Mesenchymal stem cell (in vitro differentiated cells and primary cell): ENCODE data around the gene RASAL2.

Source experiments
- DNase-seq: peaks from one replicate; pipeline ENCODE4 v3.0.0-alpha.2; 2013
- H2AFZ ChIP-seq: one replicate; pipeline ENCODE4 v1.6.1; 2013; ENCODE audit warnings: low read depth, mild to moderate bottlenecking, control low read depth, inconsistent platforms, low read length, moderate library complexity
- H2AK5ac ChIP-seq: 2 replicates; pipeline ENCODE4 v1.6.1; 2013; ENCODE audit warnings: low read length, moderate library complexity, mild to moderate bottlenecking, inconsistent platforms; ENCODE audit not compliant: severe bottlenecking
- H2BK120ac ChIP-seq: one replicate; pipeline ENCODE4 v1.6.1; 2013; ENCODE audit warnings: low read depth, mild to moderate bottlenecking, inconsistent platforms, low read length, moderate library complexity
- H2BK12ac ChIP-seq, 2 experiments: one replicate each; pipeline ENCODE4 v1.6.1; 2013; ENCODE audit warnings: inconsistent platforms in 2 of 2, low read length in 2 of 2, mild to moderate bottlenecking in 2 of 2, moderate library complexity in 2 of 2, control low read depth in 1 of 2
- H2BK15ac ChIP-seq: one replicate; pipeline ENCODE4 v1.6.1; 2013; ENCODE audit warnings: mild to moderate bottlenecking, low read depth, inconsistent platforms; ENCODE audit not compliant: poor library complexity, severe bottlenecking
- H2BK5ac ChIP-seq: 2 replicates; pipeline ENCODE4 v1.6.1; 2013; ENCODE audit warnings: low read depth, mild to moderate bottlenecking, low read length, control low read depth, inconsistent platforms; ENCODE audit not compliant: poor library complexity, severe bottlenecking
- H3K14ac ChIP-seq, 2 experiments: one replicate each; pipeline ENCODE4 v1.6.1; 2013; ENCODE audit warnings: inconsistent platforms in 2 of 2, low read length in 2 of 2, control low read depth in 1 of 2, mild to moderate bottlenecking in 1 of 2, moderate library complexity in 1 of 2
- H3K18ac ChIP-seq, 2 experiments: one replicate each; pipeline ENCODE4 v1.6.1; 2013; ENCODE audit warnings: inconsistent platforms in 2 of 2, low read length in 2 of 2, control low read depth in 1 of 2, low read depth in 1 of 2, mild to moderate bottlenecking in 1 of 2
- H3K23ac ChIP-seq, 2 experiments: one replicate each; pipeline ENCODE4 v1.6.1; 2013; ENCODE audit warnings: inconsistent platforms in 2 of 2, low read length in 2 of 2, mild to moderate bottlenecking in 2 of 2, moderate library complexity in 2 of 2, control low read depth in 1 of 2
- H3K27ac ChIP-seq: 2 replicates; pipeline ENCODE4 v1.5.1; 2013; ENCODE audit warnings: mild to moderate bottlenecking, moderate library complexity, low read length, control low read depth, inconsistent platforms; ENCODE audit not compliant: poor library complexity, severe bottlenecking
- H3K27me3 ChIP-seq, 2 experiments: 2 replicates each; pipeline versions ENCODE4 v1.6.1 to v1.7.0; 2013; ENCODE audit warnings: low read length in 2 of 2, mild to moderate bottlenecking in 2 of 2, moderate library complexity in 2 of 2, control low read depth in 1 of 2, inconsistent platforms in 1 of 2; ENCODE audit not compliant: control insufficient read depth in 1 of 2, insufficient read depth in 1 of 2
- H3K36me3 ChIP-seq, 2 experiments: 2 replicates each; pipeline versions ENCODE4 v1.6.1 to v1.7.0; 2013; ENCODE audit warnings: low read length in 2 of 2, control low read depth in 1 of 2, inconsistent platforms in 1 of 2, low read depth in 1 of 2, mild to moderate bottlenecking in 1 of 2; ENCODE audit not compliant: insufficient read depth in 2 of 2, control insufficient read depth in 1 of 2
- H3K4ac ChIP-seq, 2 experiments: one replicate each; pipeline ENCODE4 v1.6.1; 2013; ENCODE audit warnings: inconsistent platforms in 2 of 2, low read length in 2 of 2, mild to moderate bottlenecking in 2 of 2, moderate library complexity in 2 of 2, control low read depth in 1 of 2, low read depth in 1 of 2
- H3K4me1 ChIP-seq: 2 replicates; pipeline ENCODE4 v1.6.1; 2013; ENCODE audit warnings: low read depth, low read length, control low read depth; ENCODE audit not compliant: control insufficient read depth, insufficient read depth
- H3K4me2 ChIP-seq: 2 replicates; pipeline ENCODE4 v1.6.1; 2013; ENCODE audit warnings: low read length, mild to moderate bottlenecking, inconsistent platforms; ENCODE audit not compliant: poor library complexity, severe bottlenecking
- H3K4me3 ChIP-seq, 2 experiments: 2 replicates each; pipeline versions ENCODE4 v1.5.1 to v1.7.0; 2013; ENCODE audit warnings: low read length in 2 of 2, mild to moderate bottlenecking in 2 of 2, control low read depth in 1 of 2, low read depth in 1 of 2; ENCODE audit not compliant: insufficient read depth in 1 of 2
- H3K79me1 ChIP-seq: replicated peaks from 2 replicates; pipeline ENCODE4 v1.6.1; 2013; ENCODE audit warnings: mild to moderate bottlenecking, control low read depth, low read length, inconsistent platforms; ENCODE audit not compliant: poor library complexity, severe bottlenecking
- H3K9ac ChIP-seq: 2 replicates; pipeline ENCODE4 v1.7.0; 2013; ENCODE audit warnings: mild to moderate bottlenecking, low read length, moderate library complexity
- H3K9me3 ChIP-seq: 2 replicates; pipeline ENCODE4 v1.7.0; 2013; ENCODE audit warnings: mild to moderate bottlenecking, low read length; ENCODE audit not compliant: control insufficient read depth
- H4K8ac ChIP-seq: one replicate; pipeline ENCODE4 v1.6.1; 2013; ENCODE audit warnings: inconsistent platforms, mild to moderate bottlenecking, low read length, moderate library complexity
- H4K91ac ChIP-seq: one replicate; pipeline ENCODE4 v1.6.1; 2013; ENCODE audit warnings: mild to moderate bottlenecking, low read length, inconsistent platforms
- WGBS: methylation state at CpG from one replicate; pipeline ENCODE4 v1.1.7; 2013; ENCODE audit warnings: mixed read lengths; 5-methylcytosine and 5-hydroxymethylcytosine counted together

The RASAL2 gene

DNA sequence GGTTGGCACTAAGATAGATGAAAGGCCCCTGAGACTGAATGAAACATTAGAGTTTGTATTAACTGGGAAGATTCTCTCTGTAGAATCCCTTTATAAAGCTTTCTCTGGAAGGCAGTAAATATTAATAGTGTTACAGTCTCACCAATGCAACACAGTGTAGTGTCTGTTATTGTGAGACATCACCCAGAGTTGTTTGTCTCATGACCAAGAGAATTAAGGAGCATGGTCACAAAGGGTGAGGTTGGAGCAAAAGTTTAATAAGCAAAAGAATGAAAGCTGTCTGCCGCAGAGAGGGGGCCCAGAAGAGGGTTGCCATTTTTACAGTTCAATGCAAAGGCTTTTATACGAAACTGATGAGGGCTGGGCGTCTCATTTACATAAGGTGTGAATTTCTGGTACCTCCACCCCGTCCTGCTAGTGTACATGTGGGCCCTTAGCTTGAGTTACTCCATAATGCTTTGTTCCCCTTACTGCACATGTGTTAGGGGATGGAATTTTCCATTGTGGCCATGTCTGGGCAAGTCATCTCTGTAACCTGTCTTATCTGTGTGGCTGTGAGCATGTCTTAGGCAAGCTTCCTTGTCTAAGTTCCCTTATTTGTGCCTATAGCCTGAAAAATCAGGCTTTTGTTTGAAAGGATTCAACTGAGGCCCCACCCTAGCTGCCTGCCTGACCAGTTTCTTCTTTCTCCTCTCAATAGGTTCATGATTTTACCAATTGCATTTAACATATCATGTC, 184.1 kb downstream of the RASAL2 start:
- peaks cover 8% of the 10 kb centered on the region for H3K79me1 ChIP-seq
- no peak overlapping the region for H2BK5ac ChIP-seq
- H3K4me3 ChIP-seq: no peak overlapping the region
- H2BK15ac ChIP-seq: no peak overlapping the region
- no peaks in the 10 kb centered on the region for H3K36me3 ChIP-seq
- no peak overlapping the region for H3K23ac ChIP-seq
- no peak overlapping the region for H2BK120ac ChIP-seq
- peak overlapping the region; percentile 3 for H4K91ac ChIP-seq
- peak overlapping the region; percentile 76 for H2AK5ac ChIP-seq
- H3K9me3 ChIP-seq: no peaks in the 10 kb centered on the region
- H3K9ac ChIP-seq: no peak overlapping the region
- H3K27me3 ChIP-seq: no peaks in the 10 kb centered on the region
- H3K27ac ChIP-seq: no peak overlapping the region
- no peak overlapping the region for H3K4me2 ChIP-seq
- WGBS: 92% methylated on average over 4 of the region's 4 CpGs
- H4K8ac ChIP-seq: peak overlapping the region; percentile 1
- DNase-seq: peak; percentile 25
- H3K4ac ChIP-seq: peak overlapping the region in 1 of 2 experiments; percentile 6
- no peak overlapping the region for H2AFZ ChIP-seq
- H3K14ac ChIP-seq: peak overlapping the region in 1 of 2 experiments; percentile 8
- H2BK12ac ChIP-seq: peak overlapping the region; percentile 12 to 94
- peak overlapping the region; percentile 9 to 54 for H3K18ac ChIP-seq
- H3K4me1 ChIP-seq: peaks cover 5% of the 10 kb centered on the region

DNA sequence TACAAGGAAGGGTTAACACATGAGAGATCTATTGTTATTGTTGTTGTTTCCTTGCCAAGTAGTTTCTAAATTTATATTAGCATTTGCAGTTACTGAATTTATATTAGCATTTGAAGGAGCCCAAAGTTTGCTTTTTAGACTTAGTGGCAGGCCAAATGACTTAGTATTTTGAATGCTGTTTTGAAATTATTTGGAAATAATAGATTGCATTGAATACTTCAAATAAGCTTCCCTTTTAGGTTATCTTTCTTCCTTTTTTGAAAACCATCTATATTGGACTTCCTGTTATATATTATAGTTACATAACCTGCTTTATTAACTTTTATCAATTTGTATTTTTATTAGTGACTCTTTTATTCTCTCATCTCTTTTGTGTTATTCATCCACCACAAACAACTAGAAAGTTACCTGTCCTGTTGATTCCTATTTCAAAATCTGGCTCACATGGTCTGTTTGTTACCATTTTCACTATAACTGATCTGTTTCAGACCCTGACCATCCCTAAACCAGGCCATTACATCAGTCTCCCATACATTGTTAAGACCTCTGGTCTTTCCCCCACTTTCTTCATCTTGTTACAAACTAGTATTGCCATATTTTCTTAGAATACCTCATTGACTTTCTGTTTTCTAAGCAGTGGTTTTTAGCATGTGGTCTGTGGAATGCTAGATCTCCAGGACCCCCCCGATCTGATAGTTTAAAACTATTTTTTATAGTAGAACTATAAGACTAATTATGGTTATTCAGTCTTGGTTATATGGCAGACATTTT, 185.2 kb downstream of the RASAL2 start:
- H3K9ac ChIP-seq: peak overlapping the region; percentile 5
- no CpG with 5 or more reads among the region's 1 CpG for WGBS
- H3K4me2 ChIP-seq: no peak overlapping the region
- peak overlapping the region; percentile 27 for H2AK5ac ChIP-seq
- no peak overlapping the region for H3K27ac ChIP-seq
- no peak overlapping the region for H3K4ac ChIP-seq
- no peaks in the 10 kb centered on the region for H3K9me3 ChIP-seq
- no peak overlapping the region for H4K8ac ChIP-seq
- peaks cover 0 to 6% of the 10 kb centered on the region in 2 experiments for H3K36me3 ChIP-seq
- H3K79me1 ChIP-seq: peaks cover 8% of the 10 kb centered on the region
- no peak overlapping the region for H2BK12ac ChIP-seq
- no peak overlapping the region for H2BK15ac ChIP-seq
- H3K4me3 ChIP-seq: no peak overlapping the region
- no peak overlapping the region for H2BK5ac ChIP-seq
- DNase-seq: no peak
- H4K91ac ChIP-seq: no peak overlapping the region
- H2BK120ac ChIP-seq: no peak overlapping the region
- H3K23ac ChIP-seq: no peak overlapping the region
- no peak overlapping the region for H2AFZ ChIP-seq
- no peak overlapping the region for H3K14ac ChIP-seq
- no peaks in the 10 kb centered on the region for H3K27me3 ChIP-seq
- H3K4me1 ChIP-seq: peaks cover 5% of the 10 kb centered on the region
- no peak overlapping the region for H3K18ac ChIP-seq

DNA sequence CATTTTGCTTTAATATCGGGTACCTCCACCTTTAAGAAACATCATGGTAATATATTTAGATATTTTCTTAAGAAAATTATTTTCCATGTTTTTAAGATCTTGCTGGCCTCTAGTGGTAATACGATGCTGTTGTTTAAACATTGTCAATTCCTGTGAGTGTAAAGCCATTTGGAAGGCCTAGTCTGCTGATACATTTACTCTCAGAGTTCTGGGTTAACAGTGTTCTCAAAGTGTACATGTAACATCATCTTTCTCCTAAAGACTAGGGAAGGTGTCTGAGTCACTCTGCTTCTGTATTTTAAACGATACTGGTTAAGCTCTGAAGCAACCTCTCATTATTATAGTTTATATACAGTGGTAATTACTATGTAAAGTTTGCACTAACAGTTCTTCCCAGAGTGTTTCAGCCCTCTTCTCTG, 189.1 kb downstream of the RASAL2 start:
- 8% methylated on average over 1 of the region's 3 CpGs for WGBS
- H3K4me2 ChIP-seq: no peak overlapping the region
- no peak overlapping the region for H2BK120ac ChIP-seq
- H3K4me3 ChIP-seq: no peak overlapping the region
- H3K14ac ChIP-seq: no peak overlapping the region
- no peak overlapping the region for H4K91ac ChIP-seq
- H3K4me1 ChIP-seq: no peaks in the 10 kb centered on the region
- H3K9me3 ChIP-seq: no peaks in the 10 kb centered on the region
- no peak overlapping the region for H3K4ac ChIP-seq
- H3K18ac ChIP-seq: no peak overlapping the region
- H3K79me1 ChIP-seq: peaks cover 7% of the 10 kb centered on the region
- H3K9ac ChIP-seq: peak overlapping the region; percentile 50
- no peak overlapping the region for H2BK15ac ChIP-seq
- no peaks in the 10 kb centered on the region for H3K27me3 ChIP-seq
- peak; percentile 80 for DNase-seq
- H2BK5ac ChIP-seq: no peak overlapping the region
- no peak overlapping the region for H2BK12ac ChIP-seq
- H2AFZ ChIP-seq: no peak overlapping the region
- H3K36me3 ChIP-seq: peaks cover 0 to 36% of the 10 kb centered on the region in 2 experiments
- no peak overlapping the region for H3K27ac ChIP-seq
- no peak overlapping the region for H4K8ac ChIP-seq
- H2AK5ac ChIP-seq: no peak overlapping the region
- H3K23ac ChIP-seq: no peak overlapping the region

DNA sequence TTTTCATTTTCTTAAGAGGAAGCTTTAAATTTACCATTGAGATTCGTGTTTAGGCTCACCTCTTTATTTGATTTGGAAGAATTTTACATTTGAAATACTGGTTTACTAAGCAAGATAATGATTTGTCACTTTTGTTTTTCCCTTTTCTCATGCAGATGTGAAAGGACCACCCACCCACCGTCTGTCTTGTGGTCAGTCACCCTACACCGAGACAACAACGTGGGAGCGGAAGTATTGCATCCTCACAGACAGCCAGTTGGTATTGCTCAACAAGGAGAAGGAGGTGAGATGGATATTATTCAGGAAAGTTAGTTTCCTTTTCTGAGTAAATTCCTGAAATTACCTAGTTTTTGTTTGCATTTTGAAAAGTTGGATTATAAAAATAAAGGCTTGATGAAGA, 189.5 kb downstream of the RASAL2 start:
- DNase-seq: peak; percentile 70
- H2BK15ac ChIP-seq: no peak overlapping the region
- H2AFZ ChIP-seq: no peak overlapping the region
- H2AK5ac ChIP-seq: no peak overlapping the region
- no peak overlapping the region for H3K4me3 ChIP-seq
- no peak overlapping the region for H3K4me2 ChIP-seq
- no peak overlapping the region for H4K8ac ChIP-seq
- WGBS: 59% methylated on average over 4 of the region's 5 CpGs
- no peak overlapping the region for H3K14ac ChIP-seq
- H2BK12ac ChIP-seq: no peak overlapping the region
- no peaks in the 10 kb centered on the region for H3K9me3 ChIP-seq
- no peak overlapping the region for H3K18ac ChIP-seq
- no peak overlapping the region for H2BK120ac ChIP-seq
- H2BK5ac ChIP-seq: no peak overlapping the region
- H3K9ac ChIP-seq: peak overlapping the region; percentile 50
- H3K79me1 ChIP-seq: peaks cover 4% of the 10 kb centered on the region
- H3K36me3 ChIP-seq: peaks cover 0 to 40% of the 10 kb centered on the region in 2 experiments
- H3K4me1 ChIP-seq: no peaks in the 10 kb centered on the region
- no peaks in the 10 kb centered on the region for H3K27me3 ChIP-seq
- H3K27ac ChIP-seq: no peak overlapping the region
- no peak overlapping the region for H3K4ac ChIP-seq
- no peak overlapping the region for H3K23ac ChIP-seq
- no peak overlapping the region for H4K91ac ChIP-seq
